Neural progenitor cell (in vitro differentiated cells): ENCODE data around the gene PTRH2. TPM values are rescaled to one million over a fixed set of nuclear protein-coding genes. Genes with fewer than 3 reads are reported as not detected.

ENCODE experiments used
- DNase-seq: peaks from one replicate; pipeline ENCODE4 v3.0.0-alpha.2; 2016; ENCODE audit warnings: low spot score
- H2AFZ ChIP-seq: fragments of 200-600 bp; sonication (generic); replicated peaks from 2 replicates; pipeline ENCODE4 v1.6.1; 2016; ENCODE audit warnings: antibody characterized with exemption
- H3F3A ChIP-seq: fragments of 200-600 bp; sonication (generic); 2 replicates; pipeline ENCODE4 v1.6.1; 2016; ENCODE audit warnings: antibody characterized with exemption, low read depth
- H3K27ac ChIP-seq: fragments of 200-600 bp; sonication (generic); 2 replicates; pipeline ENCODE4 v1.5.1; 2016; ENCODE audit warnings: mild to moderate bottlenecking
- H3K27me3 ChIP-seq: fragments of 200-600 bp; sonication (generic); 2 replicates; pipeline ENCODE4 v1.6.1; 2016; ENCODE audit warnings: mild to moderate bottlenecking, moderate library complexity
- H3K36me3 ChIP-seq: fragments of 200-600 bp; sonication (generic); 2 replicates; pipeline ENCODE4 v1.5.1; 2016
- H3K4me1 ChIP-seq: fragments of 200-600 bp; sonication (generic); 2 replicates; pipeline ENCODE4 v1.6.1; 2016; ENCODE audit warnings: mixed run types
- H3K4me2 ChIP-seq: fragments of 200-600 bp; sonication (generic); 2 replicates; pipeline ENCODE4 v1.6.1; 2016
- H3K4me3 ChIP-seq: fragments of 200-600 bp; sonication (generic); 2 replicates; pipeline ENCODE4 v1.5.1; 2016
- H3K79me2 ChIP-seq: fragments of 200-600 bp; sonication (generic); 2 replicates; pipeline ENCODE4 v1.6.1; 2016; ENCODE audit warnings: low read depth
- H3K9ac ChIP-seq: fragments of 200-600 bp; sonication (generic); 2 replicates; pipeline ENCODE4 v1.6.1; 2016
- H3K9me3 ChIP-seq: fragments of 200-600 bp; sonication (generic); 2 replicates; pipeline ENCODE4 v1.5.1; 2016; ENCODE audit warnings: low read depth
- H4K20me1 ChIP-seq: fragments of 200-600 bp; sonication (generic); 2 replicates; pipeline ENCODE4 v1.6.1; 2016; ENCODE audit warnings: low read depth
- H3K27ac Mint-ChIP-seq: 3 replicates; pipeline ENCODE4 v1.8.0; 2021; ENCODE audit warnings: mixed read lengths
- H3K27me3 Mint-ChIP-seq: 2 replicates; pipeline ENCODE4 v1.8.0; 2022; ENCODE audit warnings: low read depth, mild to moderate bottlenecking, inconsistent platforms, moderate library complexity, mixed read lengths; ENCODE audit not compliant: insufficient read depth
- H3K36me3 Mint-ChIP-seq: 3 replicates; pipeline ENCODE4 v1.8.0; 2021; ENCODE audit warnings: mixed read lengths
- H3K4me1 Mint-ChIP-seq: 3 replicates; pipeline ENCODE4 v1.8.0; 2021; ENCODE audit warnings: mixed read lengths
- H3K4me3 Mint-ChIP-seq: 3 replicates; pipeline ENCODE4 v1.8.0; 2021; ENCODE audit warnings: mild to moderate bottlenecking, moderate library complexity, mixed read lengths
- H3K9me3 Mint-ChIP-seq: 3 replicates; pipeline ENCODE4 v1.8.0; 2020; ENCODE audit warnings: mixed read lengths
- CTCF ChIP-seq: fragments of 200-600 bp; sonication (generic); IDR thresholded peaks from 2 replicates; pipeline ENCODE4 v1.5.1; 2017; ENCODE audit warnings: antibody characterized with exemption, mild to moderate bottlenecking
- EZH2 ChIP-seq: fragments of 200-600 bp; sonication (generic); IDR thresholded peaks from 2 replicates; pipeline ENCODE4 v1.6.1; 2017; ENCODE audit warnings: antibody characterized with exemption, mild to moderate bottlenecking, moderate library complexity
- EZH2phosphoT487 ChIP-seq: fragments of 200-600 bp; sonication (generic); IDR thresholded peaks from 2 replicates; pipeline ENCODE4 v1.6.1; 2017; ENCODE audit warnings: antibody characterized with exemption
- total RNA-seq: library from RNA; depleted of rRNA; stranded (reverse); fragments of >200 nt; gene quantifications from 2 replicates; pipeline ENCODE4 v1.2.3, GENCODE V29; 2015; ENCODE audit warnings: low replicate concordance

PTRH2 gene
- total RNA-seq, 1 donor from 2014 or later: 17.6 TPM

DNA sequence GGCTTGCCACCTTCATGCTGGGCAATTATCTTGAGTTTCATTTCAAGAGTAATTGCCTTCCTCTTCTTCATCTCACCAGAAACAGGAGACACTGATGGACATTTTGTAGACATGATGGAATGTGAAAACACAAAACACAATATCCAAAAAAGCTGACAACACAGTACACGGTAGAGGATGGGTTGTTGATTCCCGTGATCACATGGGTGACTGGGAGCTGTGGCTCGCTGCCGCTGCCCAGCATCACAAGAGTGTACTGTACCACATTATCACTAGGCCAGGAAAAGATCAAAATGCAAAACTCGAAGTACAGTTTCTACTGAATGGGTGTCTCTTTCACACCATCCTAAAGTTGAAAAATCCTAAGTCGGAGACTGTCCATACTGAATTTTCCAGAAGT lies 7.4 kb downstream of the PTRH2 start:
- H3K9me3 ChIP-seq: no peaks in the 10 kb centered on the region
- no peak overlapping the region for H3K9ac ChIP-seq
- no peaks in the 10 kb centered on the region for H3K4me1 Mint-ChIP-seq
- H3K4me3 ChIP-seq: no peak overlapping the region
- no peaks in the 10 kb centered on the region for H3K27me3 ChIP-seq
- DNase-seq: no peak
- no peak overlapping the region for H3K27ac ChIP-seq
- peaks cover 32% of the 10 kb centered on the region for H3K36me3 Mint-ChIP-seq
- peaks cover 6% of the 10 kb centered on the region for H3F3A ChIP-seq
- no peak overlapping the region for H3K4me3 Mint-ChIP-seq
- no peak overlapping the region for H2AFZ ChIP-seq
- no peak overlapping the region for H3K4me2 ChIP-seq
- peaks cover 60% of the 10 kb centered on the region for H4K20me1 ChIP-seq
- TF ChIP-seq EZH2 (no peak), EZH2phosphoT487 (no peak), CTCF (no peak)
- H3K27me3 Mint-ChIP-seq: no peaks in the 10 kb centered on the region
- no peak overlapping the region for H3K27ac Mint-ChIP-seq
- peaks cover under 1% of the 10 kb centered on the region for H3K36me3 ChIP-seq
- H3K79me2 ChIP-seq: peaks cover 100% of the 10 kb centered on the region
- H3K9me3 Mint-ChIP-seq: no peaks in the 10 kb centered on the region
- H3K4me1 ChIP-seq: no peaks in the 10 kb centered on the region

DNA sequence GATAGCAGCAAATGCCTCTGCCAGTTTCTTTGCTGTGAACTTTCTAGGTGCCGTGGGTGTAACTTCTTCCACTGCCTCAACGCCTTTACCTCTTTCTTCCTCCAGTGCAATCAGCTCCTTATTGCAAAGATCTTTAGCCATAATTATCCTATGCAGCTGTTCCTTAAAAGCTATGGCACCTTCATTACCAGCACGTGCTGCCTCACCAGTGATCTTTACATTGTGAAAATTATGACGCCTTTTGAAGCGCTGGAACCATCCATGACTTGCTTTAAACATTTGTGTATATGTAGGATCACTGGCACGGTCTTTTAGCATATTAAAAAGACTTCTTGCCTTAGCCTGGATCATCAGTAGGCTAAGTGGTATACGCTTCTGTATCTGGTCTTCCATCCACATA lies 8.0 kb downstream of the PTRH2 start:
- H3K4me1 Mint-ChIP-seq: no peaks in the 10 kb centered on the region
- TF ChIP-seq CTCF: no peak
- TF ChIP-seq EZH2: no peak
- no peak for TF ChIP-seq EZH2phosphoT487
- H3K27me3 Mint-ChIP-seq: no peaks in the 10 kb centered on the region
- H3K4me2 ChIP-seq: no peak overlapping the region
- no peak overlapping the region for H3K4me3 Mint-ChIP-seq
- H3K79me2 ChIP-seq: peaks cover 100% of the 10 kb centered on the region
- H3K9ac ChIP-seq: no peak overlapping the region
- no peaks in the 10 kb centered on the region for H3K9me3 ChIP-seq
- no peaks in the 10 kb centered on the region for H3K9me3 Mint-ChIP-seq
- no peak overlapping the region for H3K4me3 ChIP-seq
- H4K20me1 ChIP-seq: peaks cover 55% of the 10 kb centered on the region
- peaks cover 11% of the 10 kb centered on the region for H3F3A ChIP-seq
- no peaks in the 10 kb centered on the region for H3K27me3 ChIP-seq
- no peaks in the 10 kb centered on the region for H3K4me1 ChIP-seq
- no peak overlapping the region for H2AFZ ChIP-seq
- no peak overlapping the region for H3K27ac Mint-ChIP-seq
- peaks cover 5% of the 10 kb centered on the region for H3K36me3 ChIP-seq
- H3K27ac ChIP-seq: no peak overlapping the region
- no peak for DNase-seq
- peaks cover 34% of the 10 kb centered on the region for H3K36me3 Mint-ChIP-seq

- Histone ChIP-seq H3K4me2 (no peak overlapping the region), H3K9me3 (no peaks in the 10 kb centered on the region), H3K4me1 (no peaks in the 10 kb centered on the region), H3K27ac (no peak overlapping the region), H4K20me1 (peaks cover 55% of the 10 kb centered on the region), H3K36me3 (peaks cover 5% of the 10 kb centered on the region), H3K27me3 (no peaks in the 10 kb centered on the region), H3K9ac (no peak overlapping the region), H3K79me2 (peaks cover 97% of the 10 kb centered on the region), H2AFZ (no peak overlapping the region), H3K4me3 (no peak overlapping the region), H3F3A (peaks cover 20% of the 10 kb centered on the region)
- no peaks in the 10 kb centered on the region for H3K4me1 Mint-ChIP-seq
- no peaks in the 10 kb centered on the region for H3K27me3 Mint-ChIP-seq
- H3K36me3 Mint-ChIP-seq: peaks cover 42% of the 10 kb centered on the region
- no peak overlapping the region for H3K27ac Mint-ChIP-seq
- DNase-seq: no peak
- H3K9me3 Mint-ChIP-seq: no peaks in the 10 kb centered on the region
- H3K4me3 Mint-ChIP-seq: no peak overlapping the region
- TF ChIP-seq EZH2phosphoT487: no peak
Measured at GRCh38 chr17:59698143-59698542, 9.1 kb downstream of the PTRH2 start.

DNA sequence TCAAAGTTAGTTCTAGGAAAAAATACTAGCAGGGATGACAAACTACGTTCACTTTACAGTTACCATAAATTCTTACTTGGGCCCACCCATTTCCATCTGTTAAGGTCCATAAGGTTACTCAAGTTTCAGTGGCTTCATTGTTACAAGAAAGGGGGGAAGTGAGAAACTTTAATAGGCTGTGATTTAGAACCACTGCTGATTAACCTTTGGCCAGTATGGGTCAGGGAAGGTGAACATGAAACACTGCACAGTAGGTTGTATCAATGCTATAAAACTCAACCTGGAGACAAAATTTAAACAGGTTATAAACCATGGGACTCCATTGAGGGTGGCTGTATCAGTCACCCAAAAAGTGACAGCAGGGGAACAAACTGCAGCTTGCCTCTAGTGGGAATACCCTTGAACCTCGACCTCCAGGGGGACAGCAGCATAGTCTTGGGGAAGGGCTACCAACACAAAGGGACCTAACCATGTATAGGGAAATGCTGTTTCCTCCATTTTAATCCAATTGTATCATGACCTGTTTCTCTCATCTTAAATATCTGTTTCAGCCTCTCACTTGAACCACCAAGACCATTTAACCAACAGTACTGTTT lies 10.4 kb downstream of the PTRH2 start:
- Mint-ChIP-seq H3K36me3 (peaks cover 39% of the 10 kb centered on the region), H3K27ac (no peak overlapping the region), H3K4me3 (no peak overlapping the region), H3K27me3 (no peaks in the 10 kb centered on the region), H3K4me1 (no peaks in the 10 kb centered on the region), H3K9me3 (no peaks in the 10 kb centered on the region)
- no peaks in the 10 kb centered on the region for H3K27me3 ChIP-seq
- DNase-seq: no peak
- peaks cover 5% of the 10 kb centered on the region for H3K36me3 ChIP-seq
- no peak overlapping the region for H3K9ac ChIP-seq
- no peaks in the 10 kb centered on the region for H3K9me3 ChIP-seq
- H3K4me1 ChIP-seq: no peaks in the 10 kb centered on the region
- TF ChIP-seq EZH2phosphoT487 (no peak), CTCF (no peak), EZH2 (no peak)
- peaks cover 45% of the 10 kb centered on the region for H4K20me1 ChIP-seq
- H2AFZ ChIP-seq: no peak overlapping the region
- H3K79me2 ChIP-seq: peaks cover 84% of the 10 kb centered on the region
- peaks cover 20% of the 10 kb centered on the region for H3F3A ChIP-seq
- H3K4me2 ChIP-seq: no peak overlapping the region
- no peak overlapping the region for H3K4me3 ChIP-seq
- no peak overlapping the region for H3K27ac ChIP-seq
